Activated T-helper 9 cell treated with anti-CD3 and anti-CD28 coated beads, Interleukin-2, amount 50 U/mL, for 16 hours (primary cell): ENCODE measurements around the gene WNT4.

Source experiments
- DNase-seq: peaks from one replicate; pipeline ENCODE4 v3.0.0-alpha.2; 2020; ENCODE audit warnings: low read depth

The WNT4 gene

GRCh38 chr1:22074803-22075202 lies 68.1 kb downstream of the WNT4 start:
- no peak for DNase-seq

GRCh38 chr1:22071511-22071910 lies 71.4 kb downstream of the WNT4 start:
- DNase-seq, result no peak
